HL-60/S4 treated with retinoic acid at 250 ng/mL for 4 days and 3 days (cell line): ENCODE data around the gene CKAP5.
"Not testable (repeated sequence)": the region's sequence is repeated elsewhere in the genome, so short reads cannot be mapped to it uniquely, and the experiment has no call there.

ENCODE experiments used
- in situ Hi-C: fragments of 300-500 bp; cut with MboI; formaldehyde crosslinking; loops from 2 replicates; pipeline ENCODE4 v1.7.0; 2022; ENCODE audit warnings: low sequenced_read_pairs

Gene CKAP5

GRCh38 chr11:46729110-46730027 lies 116.7 kb downstream of the CKAP5 start:
- in situ Hi-C loops: no loop called here

- in situ Hi-C loops: no loop called here
Measured at GRCh38 chr11:46728659-46729040, 117.4 kb downstream of the CKAP5 start.

- in situ Hi-C loops: no loop called here
Measured at GRCh38 chr11:46727952-46728658, 118.0 kb downstream of the CKAP5 start.

GRCh38 chr11:46726206-46726862 lies 119.7 kb downstream of the CKAP5 start:
- in situ Hi-C loops: no loop called here

- in situ Hi-C loops: no loop called here
Measured at GRCh38 chr11:46725338-46726205, 120.5 kb downstream of the CKAP5 start.

- in situ Hi-C loops: no loop called here
Measured at GRCh38 chr11:46724088-46724487, 122.0 kb downstream of the CKAP5 start.

- in situ Hi-C loops: no loop called here
Measured at GRCh38 chr11:46723359-46723680, 122.8 kb downstream of the CKAP5 start.

GRCh38 chr11:46722566-46723358 lies 123.3 kb downstream of the CKAP5 start:
- in situ Hi-C loops: no loop called here

- in situ Hi-C loops: no loop called here
Measured at GRCh38 chr11:46721286-46721685, 124.8 kb downstream of the CKAP5 start.

- in situ Hi-C loops: no loop called here
Measured at GRCh38 chr11:46719543-46720218, 126.4 kb downstream of the CKAP5 start.

GRCh38 chr11:46719048-46719542 lies 127.0 kb downstream of the CKAP5 start, which contains the start of gene F2:
TSS of gene F2 (plus strand) at chr11:46719213. CDS start at chr11:46719236, 23 bp downstream.
- in situ Hi-C loops: no loop called here

GRCh38 chr11:46718155-46719019 lies 127.7 kb downstream of the CKAP5 start:
- in situ Hi-C loops: no loop called here

- in situ Hi-C loops: not testable (repeated sequence)
Measured at GRCh38 chr11:46717825-46718154, 128.3 kb downstream of the CKAP5 start.

- in situ Hi-C loops: no loop called here
Measured at GRCh38 chr11:46712874-46713576, 133.1 kb downstream of the CKAP5 start.

GRCh38 chr11:46711303-46711702 lies 134.8 kb downstream of the CKAP5 start:
- in situ Hi-C loops: no loop called here

- in situ Hi-C loops: no loop called here
Measured at GRCh38 chr11:46710821-46711269, 135.2 kb downstream of the CKAP5 start.

- in situ Hi-C loops: not testable (repeated sequence)
Measured at GRCh38 chr11:46709351-46709750, 136.7 kb downstream of the CKAP5 start.

- in situ Hi-C loops: no loop called here
Measured at GRCh38 chr11:46706886-46707285, 139.2 kb downstream of the CKAP5 start.
